Suprapubic skin (tissue), 4 donors: ENCODE results near the gene DIRAS1. TPM values are rescaled to one million over a fixed set of nuclear protein-coding genes. Genes with fewer than 3 reads are reported as not detected.
A peak's percentile ranks its signal among the peaks of the same experiment; 100 is the strongest.

Experiments
- DNase-seq, 2 donors: peaks; one replicate each; pipeline ENCODE4 v3.0.0-alpha.2; 2019; ENCODE audit warnings: low spot score in 2 of 2
- H3K27ac ChIP-seq: fragments of 200-600 bp; sonication (generic); one replicate; pipeline ENCODE4 v1.5.1; 2019
- H3K27me3 ChIP-seq: fragments of 200-600 bp; sonication (generic); one replicate; pipeline ENCODE4 v1.5.1; 2019
- H3K36me3 ChIP-seq: fragments of 200-600 bp; sonication (generic); one replicate; pipeline ENCODE4 v1.5.1; 2019
- H3K4me1 ChIP-seq: fragments of 200-600 bp; sonication (generic); one replicate; pipeline ENCODE4 v1.5.1; 2019
- H3K4me3 ChIP-seq: fragments of 200-600 bp; sonication (generic); one replicate; pipeline ENCODE4 v1.5.1; 2019; ENCODE audit warnings: mild to moderate bottlenecking
- H3K9me3 ChIP-seq: fragments of 200-600 bp; sonication (generic); one replicate; pipeline ENCODE4 v1.5.1; 2019
- CTCF ChIP-seq, 2 donors: fragments of 200-600 bp in 1 of 2; fragments of 450-650 bp in 1 of 2; sonication (generic) in 1 of 2; IDR thresholded peaks; one replicate each; pipeline ENCODE4 v1.5.1; 2016 to 2019; ENCODE audit warnings: antibody characterized with exemption in 2 of 2, mild to moderate bottlenecking in 1 of 2, moderate library complexity in 1 of 2
- EP300 ChIP-seq: sonication (generic); formaldehyde crosslinking; IDR thresholded peaks from one replicate; pipeline ENCODE4 v1.6.1; 2017; ENCODE audit warnings: antibody characterized with exemption
- POLR2A ChIP-seq, 2 donors: fragments of 450-650 bp; IDR thresholded peaks; one replicate each; pipeline ENCODE4 v1.6.1; 2017; ENCODE audit warnings: antibody characterized with exemption in 2 of 2, mild to moderate bottlenecking in 2 of 2, moderate library complexity in 2 of 2
- POLR2AphosphoS5 ChIP-seq, 3 donors: sonication (generic); formaldehyde crosslinking; IDR thresholded peaks; one replicate each; pipeline ENCODE4 v1.6.1; 2017; ENCODE audit warnings: antibody characterized with exemption in 3 of 3
- WGBS: methylation state at CpG from one replicate; pipeline ENCODE4 v1.1.5; 2018; 5-methylcytosine and 5-hydroxymethylcytosine counted together
- total RNA-seq, 4 donors: library from RNA; depleted of rRNA; stranded (reverse); fragments of >200 nt; gene quantifications; one replicate each; pipeline ENCODE4 v1.1.0, GENCODE V29; 2016

DIRAS1 gene
- total RNA-seq, 4 donors from 2014 or later: 0.68 to 4.5 (median 2.1) TPM

- no peak for TF ChIP-seq POLR2A (IDR thresholded peaks at IDR 0.05)
- no peak for TF ChIP-seq EP300
- H3K27ac ChIP-seq: no peak overlapping the region
- no peaks in the 10 kb centered on the region for H3K27me3 ChIP-seq
- H3K4me1 ChIP-seq: peaks cover 18% of the 10 kb centered on the region
- H3K36me3 ChIP-seq: no peaks in the 10 kb centered on the region
- no peak overlapping the region for H3K4me3 ChIP-seq
- no peak for DNase-seq
- H3K9me3 ChIP-seq: no peaks in the 10 kb centered on the region
- whole genome bisulfite sequencing: 33% methylated on average over 26 of the region's 26 CpGs
These were observed 20.4 kb downstream of the DIRAS1 start for GRCh38 chr19:2700660-2701360.

GRCh38 chr19:2699413-2700140 is 21.6 kb downstream of the DIRAS1 start:
- H3K36me3 ChIP-seq: no peaks in the 10 kb centered on the region
- no peaks in the 10 kb centered on the region for H3K27me3 ChIP-seq
- H3K27ac ChIP-seq: no peak overlapping the region
- TF ChIP-seq POLR2AphosphoS5 (IDR thresholded peaks at IDR 0.05) (no peak), EP300 (no peak), POLR2A (IDR thresholded peaks at IDR 0.05) (no peak), CTCF (IDR thresholded peaks at IDR 0.05) (no peak)
- no peak for DNase-seq
- H3K4me3 ChIP-seq: no peak overlapping the region
- H3K4me1 ChIP-seq: peaks cover 27% of the 10 kb centered on the region
- H3K9me3 ChIP-seq: no peaks in the 10 kb centered on the region
- 89% methylated on average over 15 of the region's 15 CpGs for WGBS

- Histone ChIP-seq H3K27ac (peak overlapping the region; percentile 24), H3K27me3 (no peaks in the 10 kb centered on the region), H3K4me3 (no peak overlapping the region), H3K4me1 (peaks cover 11% of the 10 kb centered on the region), H3K9me3 (no peaks in the 10 kb centered on the region), H3K36me3 (no peaks in the 10 kb centered on the region)
- no peak for DNase-seq
- no peak for TF ChIP-seq CTCF (IDR thresholded peaks at IDR 0.05)
- no peak for TF ChIP-seq POLR2A (IDR thresholded peaks at IDR 0.05)
- no peak for TF ChIP-seq POLR2AphosphoS5 (IDR thresholded peaks at IDR 0.05)
- TF ChIP-seq EP300: no peak
- WGBS: 79% methylated on average over 4 of the region's 5 CpGs
These were observed 27.0 kb downstream of the DIRAS1 start for GRCh38 chr19:2694196-2694595.

- WGBS: 64% methylated on average over 12 of the region's 12 CpGs
- Histone ChIP-seq H3K36me3 (no peaks in the 10 kb centered on the region), H3K9me3 (no peaks in the 10 kb centered on the region), H3K4me3 (no peak overlapping the region), H3K27ac (no peak overlapping the region), H3K27me3 (no peaks in the 10 kb centered on the region), H3K4me1 (peaks cover 11% of the 10 kb centered on the region)
- no peak for DNase-seq
- no peak for TF ChIP-seq POLR2A (IDR thresholded peaks at IDR 0.05)
- TF ChIP-seq POLR2AphosphoS5 (IDR thresholded peaks at IDR 0.05): no peak
- TF ChIP-seq EP300: no peak
- no peak for TF ChIP-seq CTCF (IDR thresholded peaks at IDR 0.05)
These were observed 27.5 kb downstream of the DIRAS1 start for GRCh38 chr19:2693492-2694160.

- 63% methylated on average over 9 of the region's 9 CpGs for WGBS
- no peak overlapping the region for H3K27ac ChIP-seq
These were observed 29.2 kb downstream of the DIRAS1 start for GRCh38 chr19:2691951-2692350.

More at GRCh38 chr19:2691951-2692350, 29.2 kb downstream of the DIRAS1 start:
- Histone ChIP-seq H3K4me3 (no peak overlapping the region), H3K36me3 (no peaks in the 10 kb centered on the region), H3K4me1 (peaks cover 11% of the 10 kb centered on the region), H3K27me3 (no peaks in the 10 kb centered on the region), H3K9me3 (no peaks in the 10 kb centered on the region)
- DNase-seq: no peak
- TF ChIP-seq CTCF (IDR thresholded peaks at IDR 0.05) (no peak), POLR2AphosphoS5 (IDR thresholded peaks at IDR 0.05) (no peak), POLR2A (IDR thresholded peaks at IDR 0.05) (no peak), EP300 (no peak)
